Esophagus muscularis mucosa (tissue), 4 donors: ENCODE measurements around the gene CD300E.

Experiments used
- CTCF ChIP-seq, 3 experiments: fragments of 200-600 bp in 2 of 3; fragments of 450-650 bp in 1 of 3; sonication (generic) in 2 of 3; IDR thresholded peaks; one replicate each; pipeline ENCODE4 v1.5.1; 2017 to 2019; ENCODE audit warnings: antibody characterized with exemption in 3 of 3, mild to moderate bottlenecking in 2 of 3, moderate library complexity in 1 of 3
- EP300 ChIP-seq: sonication (generic); formaldehyde crosslinking; IDR thresholded peaks from one replicate; pipeline ENCODE4 v1.6.1; 2017; ENCODE audit warnings: antibody characterized with exemption
- POLR2A ChIP-seq: fragments of 450-650 bp; IDR thresholded peaks from one replicate; pipeline ENCODE4 v1.6.1; 2017; ENCODE audit warnings: antibody characterized with exemption, moderate library complexity, mild to moderate bottlenecking, low read depth

GRCh38 chr17:74616696-74617095, 6.8 kb downstream of the CD300E start:
- TF ChIP-seq POLR2A (no peak), CTCF (IDR thresholded peaks at IDR 0.05) (no peak), EP300 (no peak)
